HG02588 (cell line): ENCODE measurements around the gene CLEC2B.

Experiments
- ATAC-seq: cut with Tn5 transposase; IDR thresholded peaks from one replicate; pipeline ENCODE4 v1.9.1; 2021; ENCODE audit warnings: mild to moderate bottlenecking, moderate library complexity; ENCODE audit not compliant: unreplicated experiment

CLEC2B gene

GRCh38 chr12:9870286-9870866 is 1.2 kb upstream of the CLEC2B start:
- ATAC-seq, result no peak

- no peak for ATAC-seq
Observed at GRCh38 chr12:9868951-9869306, 225 bp downstream of the CLEC2B start.

GRCh38 chr12:9868311-9868801 is 798 bp downstream of the CLEC2B start:
- ATAC-seq, result no peak

- ATAC-seq, result no peak
Observed at GRCh38 chr12:9867531-9867930, 1.6 kb downstream of the CLEC2B start.

- ATAC-seq, result no peak
Observed at GRCh38 chr12:9866860-9867269, 2.3 kb downstream of the CLEC2B start.

- no peak for ATAC-seq
Observed at GRCh38 chr12:9864913-9865675, 4.1 kb downstream of the CLEC2B start.

- ATAC-seq, result no peak
Observed at GRCh38 chr12:9858135-9858534, 11.0 kb downstream of the CLEC2B start.

GRCh38 chr12:9856894-9857293 is 12.3 kb downstream of the CLEC2B start:
- ATAC-seq, result no peak

- no peak for ATAC-seq
Observed at GRCh38 chr12:9856151-9856550, 13.0 kb downstream of the CLEC2B start.

GRCh38 chr12:9851927-9852326 is 17.2 kb downstream of the CLEC2B start:
- no peak for ATAC-seq

- no peak for ATAC-seq
Observed at GRCh38 chr12:9851050-9851449, 18.1 kb downstream of the CLEC2B start.

- ATAC-seq, result no peak
Observed at GRCh38 chr12:9848899-9849298, 20.3 kb downstream of the CLEC2B start.

GRCh38 chr12:9843407-9843806 is 25.7 kb downstream of the CLEC2B start:
- ATAC-seq, result no peak

- no peak for ATAC-seq
Observed at GRCh38 chr12:9831720-9832119, 37.4 kb downstream of the CLEC2B start.

- ATAC-seq, result no peak
Observed at GRCh38 chr12:9829982-9830381, 39.2 kb downstream of the CLEC2B start.

- ATAC-seq, result no peak
Observed at GRCh38 chr12:9829483-9829882, 39.7 kb downstream of the CLEC2B start.

GRCh38 chr12:9827209-9827888 is 41.8 kb downstream of the CLEC2B start, which contains the start of gene KLRF1:
Gene KLRF1 (plus strand): TSS chr12:9827481. CDS start chr12:9827545, 64 bp downstream.
- no peak for ATAC-seq

- no peak for ATAC-seq
Observed at GRCh38 chr12:9820281-9820930, 48.7 kb downstream of the CLEC2B start.

GRCh38 chr12:9813821-9814798 is 55.0 kb downstream of the CLEC2B start:
- ATAC-seq, result peak; percentile 93

- no peak for ATAC-seq
Observed at GRCh38 chr12:9811621-9812020, 57.5 kb downstream of the CLEC2B start.
